ENCODE data around the gene KCNJ14.

DNA sequence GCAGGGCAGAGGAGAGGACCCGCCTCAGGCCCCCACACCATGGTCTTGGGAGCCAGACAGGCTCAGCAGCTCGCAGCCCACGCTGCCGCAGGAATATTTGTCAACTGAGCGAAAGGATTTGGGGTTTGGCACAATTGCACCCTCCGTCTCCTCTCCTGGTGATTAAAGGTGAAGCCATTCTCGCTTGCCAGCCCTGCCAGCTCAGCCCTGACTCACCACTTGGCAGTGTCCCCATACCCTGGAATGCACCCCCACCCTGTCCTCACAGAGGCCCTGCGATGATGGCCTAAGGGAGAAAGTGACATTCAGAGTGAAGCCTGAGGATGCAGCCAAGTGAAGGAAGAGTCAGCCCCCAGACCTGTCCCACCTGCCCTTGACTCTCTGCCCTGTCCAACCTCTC is 32.6 kb downstream of the KCNJ14 start:
- TF ChIP-seq, protein P1, sequence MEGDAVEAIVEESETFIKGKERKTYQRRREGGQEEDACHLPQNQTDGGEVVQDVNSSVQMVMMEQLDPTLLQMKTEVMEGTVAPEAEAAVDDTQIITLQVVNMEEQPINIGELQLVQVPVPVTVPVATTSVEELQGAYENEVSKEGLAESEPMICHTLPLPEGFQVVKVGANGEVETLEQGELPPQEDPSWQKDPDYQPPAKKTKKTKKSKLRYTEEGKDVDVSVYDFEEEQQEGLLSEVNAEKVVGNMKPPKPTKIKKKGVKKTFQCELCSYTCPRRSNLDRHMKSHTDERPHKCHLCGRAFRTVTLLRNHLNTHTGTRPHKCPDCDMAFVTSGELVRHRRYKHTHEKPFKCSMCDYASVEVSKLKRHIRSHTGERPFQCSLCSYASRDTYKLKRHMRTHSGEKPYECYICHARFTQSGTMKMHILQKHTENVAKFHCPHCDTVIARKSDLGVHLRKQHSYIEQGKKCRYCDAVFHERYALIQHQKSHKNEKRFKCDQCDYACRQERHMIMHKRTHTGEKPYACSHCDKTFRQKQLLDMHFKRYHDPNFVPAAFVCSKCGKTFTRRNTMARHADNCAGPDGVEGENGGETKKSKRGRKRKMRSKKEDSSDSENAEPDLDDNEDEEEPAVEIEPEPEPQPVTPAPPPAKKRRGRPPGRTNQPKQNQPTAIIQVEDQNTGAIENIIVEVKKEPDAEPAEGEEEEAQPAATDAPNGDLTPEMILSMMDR (IDR thresholded peaks at IDR 0.05): no peak
- TF ChIP-seq POLR2A (IDR thresholded peaks at IDR 0.05) (no peak), POLR2AphosphoS5 (IDR thresholded peaks at IDR 0.05; ENCODE audit: insufficient read depth in 1 of 2, low read depth in 1 of 2) (no peak)

Data from vagina (tissue), 2 donors.